HG02884 (cell line): Measurements from ENCODE around the gene DHH.
"Not testable (repeated sequence)": the region's sequence is repeated elsewhere in the genome, so short reads cannot be mapped to it uniquely, and the experiment has no call there.

ENCODE experiments used
- ATAC-seq: cut with Tn5 transposase; IDR thresholded peaks from one replicate; pipeline ENCODE4 v1.9.1; 2021; ENCODE audit warnings: mild to moderate bottlenecking, moderate library complexity; ENCODE audit not compliant: unreplicated experiment

Gene DHH

DNA sequence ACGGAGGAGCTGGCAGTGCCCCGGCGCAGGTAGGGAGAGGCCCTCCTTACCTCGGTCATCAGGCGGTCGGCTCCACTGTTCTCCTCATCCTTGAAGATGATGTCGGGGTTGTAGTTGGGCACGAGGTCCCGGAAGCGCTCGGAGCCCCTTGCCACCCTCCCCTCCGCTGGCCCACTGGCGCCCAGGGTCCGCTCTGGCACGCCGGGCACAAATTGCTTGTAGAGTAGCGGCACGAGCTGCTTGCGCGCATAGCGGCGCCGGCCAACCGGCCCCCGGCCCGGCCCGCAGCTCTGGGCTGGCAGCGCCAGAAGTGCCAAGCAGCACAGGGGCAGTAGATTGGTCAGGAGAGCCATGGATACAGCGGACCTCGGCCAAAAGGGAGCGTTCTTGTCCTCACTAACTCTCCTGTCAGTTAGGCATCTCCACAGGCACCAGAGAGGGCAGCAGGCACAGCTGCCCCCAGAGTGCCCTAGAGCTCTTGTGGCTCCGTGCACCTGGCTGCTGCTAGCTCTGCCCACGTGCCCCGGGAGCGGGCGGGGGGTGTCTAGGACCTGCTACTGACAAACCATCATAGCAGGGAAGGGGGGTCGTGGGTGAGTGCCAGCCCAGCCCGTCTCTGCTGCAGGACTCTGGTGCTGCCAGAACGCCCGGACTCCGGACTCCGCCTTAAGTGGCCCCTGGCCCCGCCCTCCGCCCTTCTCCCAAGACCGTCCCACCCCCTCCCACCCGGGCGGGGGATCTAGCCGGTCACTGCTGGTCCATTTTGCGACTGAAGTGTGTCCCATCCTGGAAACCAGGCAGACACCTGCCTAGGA, at the start of gene DHH:
TSS of gene DHH (minus strand) at position 642 of the 815 bp plus-strand sequence. CDS start at position 353, 289 bp downstream.
- ATAC-seq: no peak

DNA sequence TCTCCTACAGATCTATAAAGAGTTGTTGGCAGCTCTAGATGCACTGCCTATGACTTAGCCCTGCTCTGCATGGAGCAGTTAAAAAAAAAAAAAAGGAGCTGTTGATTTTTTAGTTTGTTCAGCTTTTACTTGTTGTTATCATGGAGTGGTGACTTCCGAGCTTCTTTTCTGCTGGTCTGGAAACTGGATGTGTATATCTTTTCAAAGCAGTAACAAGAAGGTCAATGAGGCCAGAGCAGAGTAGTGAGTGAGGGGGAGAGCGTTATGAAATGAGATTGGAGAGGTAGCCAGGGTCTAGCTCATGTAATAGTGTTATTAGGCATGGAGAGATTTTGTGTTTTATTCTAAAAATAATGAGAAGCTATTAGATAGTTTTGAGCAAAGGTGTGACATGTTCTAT, 49.8 kb upstream of the DHH start:
- no peak for ATAC-seq

GRCh38 chr12:49138999-49139398, 44.4 kb upstream of the DHH start:
- no peak for ATAC-seq

GRCh38 chr12:49138587-49138986, 44.0 kb upstream of the DHH start:
- no peak for ATAC-seq

GRCh38 chr12:49137476-49137875, 42.9 kb upstream of the DHH start:
- ATAC-seq: no peak

DNA sequence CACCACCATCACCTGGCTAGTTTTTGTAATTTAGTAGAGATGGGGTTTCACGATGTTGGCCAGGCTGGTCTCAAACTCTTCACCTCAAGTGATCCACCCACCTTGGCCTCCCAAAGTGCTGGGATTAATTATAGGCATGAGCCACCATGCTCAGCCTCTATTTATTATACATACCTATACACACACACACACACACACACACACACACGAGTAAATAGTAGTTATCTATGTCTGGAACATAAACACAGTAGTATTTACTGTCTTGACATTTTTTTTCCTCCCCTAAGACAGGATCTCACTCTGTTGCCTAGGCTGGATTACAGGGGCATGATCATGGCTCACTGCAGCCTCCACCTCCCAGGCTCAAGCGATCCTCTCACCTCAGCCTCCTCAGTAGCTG, 42.4 kb upstream of the DHH start:
- ATAC-seq: not testable (repeated sequence)

- no peak for ATAC-seq
Observed at GRCh38 chr12:49133590-49133989, 39.0 kb upstream of the DHH start.

DNA sequence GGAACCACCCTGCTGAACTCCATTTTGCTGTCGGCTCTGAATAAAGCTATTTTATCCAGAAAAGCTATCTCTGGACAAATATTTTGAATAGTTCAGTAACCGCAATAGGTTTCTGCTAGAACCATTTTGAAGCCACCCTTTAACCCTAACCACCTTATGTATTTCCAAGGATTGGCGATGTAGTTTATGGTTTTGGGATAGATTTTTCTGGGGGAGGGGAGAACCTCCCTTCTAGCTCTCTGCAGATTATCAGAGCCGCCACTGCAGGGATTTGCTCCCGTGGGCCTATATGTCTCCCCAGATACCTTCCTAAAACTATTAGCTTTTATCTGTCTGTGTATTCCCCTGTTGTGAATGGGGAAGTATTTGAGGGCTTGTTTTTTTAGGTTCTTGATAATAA, 38.4 kb upstream of the DHH start:
- ATAC-seq: no peak

DNA sequence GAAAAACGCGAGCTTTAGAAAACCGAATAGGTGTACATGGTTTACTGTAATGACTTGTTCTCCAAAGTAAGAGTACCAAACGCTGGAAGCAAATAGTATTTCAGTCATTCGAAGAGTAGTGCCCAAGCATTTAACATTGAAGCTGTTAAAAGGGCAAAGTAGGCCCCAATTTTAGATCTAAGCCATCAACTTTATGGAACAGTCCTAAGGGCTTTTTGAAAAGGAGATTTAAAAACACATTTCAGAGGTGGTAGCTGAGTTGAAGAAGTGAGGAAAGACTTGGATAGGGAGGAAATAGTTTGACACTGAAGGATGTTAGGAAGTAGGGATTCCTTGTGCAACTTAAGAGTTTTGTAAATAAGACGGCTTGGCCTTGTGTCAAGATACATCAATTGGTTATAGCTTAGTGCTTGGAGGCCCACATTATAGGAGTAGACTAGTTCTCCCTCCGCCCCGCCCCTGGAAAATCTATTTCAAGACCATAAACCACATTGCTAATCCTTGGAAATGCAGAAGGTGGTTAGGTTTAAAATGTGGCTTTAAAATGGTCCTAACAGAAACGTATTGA, 37.4 kb upstream of the DHH start:
- no peak for ATAC-seq

- peak; percentile 54 for ATAC-seq
Observed at GRCh38 chr12:49131051-49131893, 36.7 kb upstream of the DHH start, which contains the start of gene TUBA1B. Gene TUBA1B (minus strand): TSS chr12:49131395. CDS start chr12:49131300, 95 bp downstream.

GRCh38 chr12:49130151-49131050, 35.8 kb upstream of the DHH start:
- ATAC-seq: peak; percentile 45

GRCh38 chr12:49129332-49130150, 34.9 kb upstream of the DHH start:
- ATAC-seq: no peak

DNA sequence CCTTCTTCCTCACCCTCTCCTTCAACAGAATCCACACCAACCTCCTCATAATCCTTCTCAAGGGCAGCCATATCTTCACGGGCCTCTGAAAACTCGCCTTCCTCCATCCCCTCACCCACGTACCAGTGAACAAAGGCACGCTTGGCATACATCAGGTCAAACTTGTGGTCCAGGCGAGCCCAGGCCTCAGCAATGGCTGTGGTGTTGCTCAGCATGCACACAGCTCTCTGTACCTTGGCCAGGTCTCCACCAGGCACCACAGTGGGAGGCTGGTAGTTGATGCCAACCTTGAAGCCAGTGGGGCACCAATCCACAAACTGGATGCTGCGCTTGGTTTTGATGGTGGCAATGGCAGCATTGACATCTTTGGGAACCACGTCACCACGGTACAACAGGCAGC, 33.4 kb upstream of the DHH start:
- not testable (repeated sequence) for ATAC-seq

DNA sequence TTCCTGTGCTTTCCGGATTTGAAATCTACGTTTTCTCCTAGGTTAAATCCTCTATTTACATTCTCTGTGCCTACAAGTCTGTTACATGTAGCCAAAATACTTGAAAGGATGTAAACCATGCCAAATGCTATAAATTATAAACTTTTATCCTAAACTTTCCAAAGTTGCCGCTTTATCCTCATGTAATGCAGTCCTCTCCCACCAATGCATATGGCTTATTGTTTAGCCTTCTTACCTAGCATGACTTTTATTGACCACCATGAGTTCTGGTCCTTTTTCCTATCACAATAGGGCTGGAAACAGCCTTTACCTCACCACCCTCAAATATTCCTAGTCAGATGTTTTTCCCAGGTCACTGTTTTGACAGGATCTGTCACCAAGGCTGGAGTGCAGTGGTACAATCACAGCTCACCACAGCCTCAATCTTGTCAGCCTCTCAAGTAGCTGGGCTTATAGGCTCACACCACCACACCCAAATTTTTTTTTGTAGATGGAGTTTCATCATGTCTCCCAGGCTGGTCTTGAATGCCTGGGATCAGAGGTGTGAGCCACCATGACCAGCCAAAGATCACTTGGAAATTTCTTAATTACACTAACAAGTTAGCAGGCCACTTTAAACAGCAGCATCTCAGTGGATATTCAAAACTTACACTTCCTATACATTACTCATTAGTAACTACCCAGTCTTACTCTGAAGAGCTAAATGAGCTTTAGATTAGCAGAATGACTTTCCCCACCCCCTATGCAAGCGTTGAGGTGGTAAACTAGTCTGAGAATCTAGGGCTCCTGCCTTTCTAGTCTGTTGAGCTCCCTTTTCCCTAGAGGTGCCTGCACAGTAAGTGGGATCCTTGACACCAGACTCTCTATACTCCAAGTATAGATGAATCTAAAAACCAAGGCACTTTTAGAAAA, 32.5 kb upstream of the DHH start:
- no peak for ATAC-seq

- no peak for ATAC-seq
Observed at GRCh38 chr12:49121047-49121696, 26.6 kb upstream of the DHH start.

DNA sequence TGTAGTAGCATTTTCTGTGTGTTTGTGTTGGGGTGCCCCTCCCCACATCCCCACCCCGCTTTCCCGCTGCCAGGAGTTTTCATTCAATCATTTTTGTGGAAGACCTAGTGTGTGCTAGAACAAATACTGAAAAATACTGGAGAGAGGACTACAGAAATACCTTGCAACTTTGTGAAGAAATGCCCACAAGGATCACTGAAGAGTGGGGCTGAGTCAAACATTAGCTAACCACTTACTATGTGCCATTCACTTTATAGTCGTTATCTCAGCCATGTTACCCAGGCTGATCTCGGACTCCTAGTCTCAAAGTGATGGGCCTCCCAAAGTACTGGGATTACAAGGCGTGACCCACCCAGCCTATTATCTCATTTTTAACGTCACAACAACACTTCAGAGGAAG, 16.6 kb upstream of the DHH start:
- ATAC-seq: no peak

DNA sequence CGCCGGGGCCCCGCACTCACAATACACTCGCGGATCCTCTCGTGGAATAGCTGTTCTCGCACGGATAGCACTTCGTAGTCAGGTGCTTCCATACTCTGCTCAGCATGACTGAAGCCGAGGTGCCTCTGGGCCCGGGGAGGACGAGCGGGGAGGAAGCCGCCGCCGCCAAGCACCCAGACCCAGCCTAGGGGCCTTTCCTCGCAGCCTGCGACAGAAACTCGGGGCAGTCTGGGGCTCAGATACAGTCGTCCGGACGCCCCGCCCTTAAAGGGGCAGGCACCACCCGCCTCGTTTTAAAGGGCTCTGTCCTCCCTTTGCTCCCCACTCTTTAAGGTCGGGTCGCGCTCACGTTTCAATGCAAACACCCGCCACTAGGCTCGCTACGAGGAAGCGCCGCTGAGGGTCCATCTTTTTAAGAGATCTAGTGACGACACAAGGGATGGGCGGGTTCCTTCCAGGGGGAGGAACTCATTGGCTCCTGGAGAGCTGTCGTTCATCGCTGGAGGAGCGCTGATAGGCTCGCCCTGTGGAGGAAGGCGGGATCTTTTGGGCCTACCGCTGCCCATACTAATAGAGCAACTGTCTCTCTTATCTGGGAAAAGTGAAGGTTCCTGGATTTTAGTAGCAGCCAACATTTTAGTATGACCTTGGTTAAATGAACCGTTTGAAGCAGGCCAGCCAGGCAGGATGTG, 16.0 kb upstream of the DHH start, which contains the start of gene LMBR1L:
TSS of gene LMBR1L (minus strand) at position 384 of the 692 bp plus-strand sequence. CDS start at position 92, 292 bp downstream.
- ATAC-seq: peak; percentile 97
